Astrocyte (in vitro differentiated cells and primary cell): ENCODE results near the gene POGLUT3. TPM values are rescaled to one million over a fixed set of nuclear protein-coding genes. Genes with fewer than 3 reads are reported as not detected.

Experiments used
- total RNA-seq: library from RNA; stranded (reverse); gene quantifications from 2 replicates; pipeline ENCODE4 v1.2.1, GENCODE V29; 2021

Gene POGLUT3
- total RNA-seq, 1 donor from 2014 or later = 18.5 TPM

Other genes starting within 250 kb of the POGLUT3 start
- 0.77 and 1.00 TPM in 2 replicates for gene C11orf65, start 30.9 kb downstream of the POGLUT3 start, total RNA-seq
- 4.7 and 7.9 TPM in 2 replicates for gene EXPH5, start 95.4 kb upstream of the POGLUT3 start, total RNA-seq
- gene DDX10, start 166.7 kb upstream of the POGLUT3 start, total RNA-seq = 27.1 and 32.2 TPM in 2 replicates